K562 (cell line): ENCODE results near the gene CAPN10. TPM values are rescaled to one million over a fixed set of nuclear protein-coding genes. Genes with fewer than 3 reads are reported as not detected.
A peak's percentile ranks its signal among the peaks of the same experiment; 100 is the strongest.

Experiments used
- ATAC-seq: fragments of 200-7000 bp; cut with Tn5 transposase; 3 replicates; pipeline ENCODE4 v1.9.1; 2020; ENCODE audit warnings: moderate library complexity
- BruUV-seq: library from RNA; stranded (reverse); fragments of 400-500 nt; replicated peaks from 2 replicates; lab custom pipeline; 2021; lab: Mats Ljungman, UMichigan
- CTCF ChIA-PET: fragments of 300-600 bp; formaldehyde crosslinking; extraction: SDS; loops from one replicate; lab custom pipeline; 2021; ENCODE audit warnings: low intra/inter-chr PET ratio; lab: Yijun Ruan, JAX
- POLR2A ChIA-PET: fragments of 300-600, 350-650 bp; sonication (Branson Sonifier 250); formaldehyde crosslinking; extraction: SDS; loops from one replicate; lab custom pipeline; 2021; ENCODE audit warnings: antibody characterized with exemption, inconsistent platforms; lab: Yijun Ruan, JAX
- DNase-seq, 4 experiments: peaks; one replicate each; pipeline versions ENCODE4 v3.0.0 to v3.0.0-alpha.2; 2011 to 2018; ENCODE audit warnings: low spot score in 3 of 4, mixed read lengths in 3 of 4; ENCODE audit errors: extremely low read depth in 1 of 4
- FAIRE-seq: peaks from 2 replicates; lab custom pipeline; 2011; peaks lifted over from hg19 to GRCh38; lab: Jason Lieb, UNC
- H2AFZ ChIP-seq: 2 replicates; pipeline ENCODE4 v1.6.0; 2011; ENCODE audit warnings: low read depth, low read length, control low read depth, inconsistent platforms
- H3K27ac ChIP-seq: fragments of 200-600 bp; 3 replicates; pipeline ENCODE4 v1.8.0; 2011; ENCODE audit warnings: low read depth, mild to moderate bottlenecking, control low read depth, inconsistent platforms, low read length, moderate library complexity, mixed read lengths; ENCODE audit errors: extremely low read depth
- H3K27me3 ChIP-seq, 2 experiments: fragments of 300-600 bp in 1 of 2; 2 replicates in 1 of 2; 3 replicates in 1 of 2; pipeline versions ENCODE4 v1.6.0 to v1.8.0; 2011; ENCODE audit warnings: inconsistent platforms in 2 of 2, low read length in 2 of 2, mild to moderate bottlenecking in 1 of 2, mixed read lengths in 1 of 2, moderate library complexity in 1 of 2; ENCODE audit not compliant: control insufficient read depth in 2 of 2, insufficient read depth in 2 of 2
- H3K36me3 ChIP-seq: fragments of 300-600 bp; 3 replicates; pipeline ENCODE4 v1.8.0; 2011; ENCODE audit warnings: mild to moderate bottlenecking, low read length, inconsistent platforms; ENCODE audit not compliant: control insufficient read depth, insufficient read depth
- H3K4me1 ChIP-seq, 2 experiments: fragments of 200-600 bp in 1 of 2; replicated peaks in 1 of 2; 2 replicates in 1 of 2; 3 replicates in 1 of 2; pipeline versions ENCODE4 v1.5.1 to v1.8.0; 2011; ENCODE audit warnings: inconsistent platforms in 2 of 2, low read length in 2 of 2, mild to moderate bottlenecking in 1 of 2, mixed read lengths in 1 of 2, moderate library complexity in 1 of 2; ENCODE audit not compliant: control insufficient read depth in 2 of 2, insufficient read depth in 2 of 2
- H3K4me2 ChIP-seq: 2 replicates; pipeline ENCODE4 v1.6.1; 2011; ENCODE audit warnings: low read length, control low read depth, inconsistent platforms, mixed read lengths; ENCODE audit not compliant: insufficient read depth
- H3K4me3 ChIP-seq: fragments of 200-600 bp; sonication (generic), shearing (Covaris generic); 2 replicates; pipeline ENCODE4 v1.5.1; 2016; ENCODE audit warnings: control low read depth, inconsistent platforms
- H3K79me2 ChIP-seq: fragments of 200-600 bp; 3 replicates; pipeline ENCODE4 v1.8.0; 2011; ENCODE audit warnings: low read length, inconsistent platforms; ENCODE audit not compliant: control insufficient read depth, insufficient read depth
- H3K9ac ChIP-seq, 2 experiments: 2 replicates each; pipeline versions ENCODE4 v1.6.0 to v1.6.1; 2011; ENCODE audit warnings: low read depth in 2 of 2, low read length in 2 of 2, control low read depth in 1 of 2, inconsistent platforms in 1 of 2, mild to moderate bottlenecking in 1 of 2, mixed read lengths in 1 of 2; ENCODE audit not compliant: insufficient read depth in 1 of 2
- H3K9me1 ChIP-seq: one replicate; pipeline ENCODE4 v1.6.0; 2011; ENCODE audit warnings: inconsistent platforms, mild to moderate bottlenecking, low read length, moderate library complexity; ENCODE audit not compliant: control insufficient read depth, insufficient read depth
- H3K9me3 ChIP-seq: replicated peaks from 2 replicates; pipeline ENCODE4 v1.5.1; 2011; ENCODE audit warnings: low read depth, low read length, inconsistent platforms; ENCODE audit not compliant: control insufficient read depth, insufficient read depth
- H4K20me1 ChIP-seq: replicated peaks from 2 replicates; pipeline ENCODE4 v1.6.1; 2011; ENCODE audit warnings: low read length, inconsistent platforms, mixed read lengths; ENCODE audit not compliant: control insufficient read depth, insufficient read depth
- CBFA2T3 ChIP-seq: fragments of 450-650 bp; IDR thresholded peaks from 2 replicates; pipeline ENCODE4 v1.6.1; 2017
- GTF2E2 ChIP-seq: fragments of 200-800 bp; sonication (Bioruptor generic); IDR thresholded peaks from 2 replicates; pipeline ENCODE4 v1.6.1; 2016; ENCODE audit warnings: missing genetic modification characterization, missing compliant biosample characterization
- PHF20 ChIP-seq: fragments of 450-650 bp; IDR thresholded peaks from 2 replicates; pipeline ENCODE4 v1.6.1; 2018; ENCODE audit not compliant: partially characterized antibody
- POLR2B ChIP-seq: fragments of 450-650 bp; IDR thresholded peaks from 2 replicates; pipeline ENCODE4 v1.6.1; 2018; ENCODE audit warnings: low read depth; ENCODE audit not compliant: partially characterized antibody
- ZNF518B ChIP-seq: fragments of 250-450 bp; sonication (Bioruptor Pico); IDR thresholded peaks from 2 replicates; pipeline ENCODE4 v1.5.0; 2021; ENCODE audit warnings: mild to moderate bottlenecking, moderate library complexity
- WGBS: fragments of 100-300 bp; shearing (Covaris generic); methylation state at CpG from one replicate; pipeline ENCODE4 v1.1.6; 2016; ENCODE audit warnings: low coverage, mixed read lengths; ENCODE audit not compliant: insufficient coverage; ENCODE audit errors: missing lambda C conversion rate; 5-methylcytosine and 5-hydroxymethylcytosine counted together
- in situ Hi-C: fragments of 300-500 bp; cut with MboI; formaldehyde crosslinking; loops from 4 replicates; pipeline ENCODE4 v1.15.0; 2018; ENCODE audit warnings: inconsistent platforms, mixed read lengths
- intact Hi-C: fragments of 100-400 bp; cut with micrococcal nuclease; formaldehyde crosslinking; loops from 2 replicates; pipeline ENCODE4 v1.14.2; 2022
- polyA plus RNA-seq, 8 experiments: library from polyadenylated mRNA; depleted of rRNA in 4 of 8; stranded (reverse) in 5 of 8; unstranded in 3 of 8; fragments of >200 nt; fragmentation: Nextera tagmentation in 2 of 8; fragmentation: Illumina TruSeq in 1 of 8; extraction: Ambion mirVana in 2 of 8; extraction: Trizol in 1 of 8; gene quantifications; 2 replicates each; pipeline versions ENCODE4 v1.2.1 to v1.2.3, GENCODE V29; 2011 to 2014; ENCODE audit warnings: inconsistent platforms in 1 of 8, missing spikeins in 1 of 8
- total RNA-seq, 7 experiments: library from RNA; depleted of rRNA in 6 of 7; stranded (reverse); fragments of >200 nt in 6 of 7; fragmentation: Illumina TruSeq in 2 of 7; extraction: Trizol in 2 of 7; gene quantifications; 2 replicates each; pipeline versions ENCODE4 v1.2.1 to v1.2.3, GENCODE V29; 2011 to 2021; ENCODE audit warnings: low replicate concordance in 1 of 7

Gene CAPN10
- total and polyA plus RNA-seq, 9 of the 15 experiments (the other 6 are each of a cell fraction or from before 2014, with no cell fraction given), result 0.08 to 26.1 (median 8.4) TPM

DNA sequence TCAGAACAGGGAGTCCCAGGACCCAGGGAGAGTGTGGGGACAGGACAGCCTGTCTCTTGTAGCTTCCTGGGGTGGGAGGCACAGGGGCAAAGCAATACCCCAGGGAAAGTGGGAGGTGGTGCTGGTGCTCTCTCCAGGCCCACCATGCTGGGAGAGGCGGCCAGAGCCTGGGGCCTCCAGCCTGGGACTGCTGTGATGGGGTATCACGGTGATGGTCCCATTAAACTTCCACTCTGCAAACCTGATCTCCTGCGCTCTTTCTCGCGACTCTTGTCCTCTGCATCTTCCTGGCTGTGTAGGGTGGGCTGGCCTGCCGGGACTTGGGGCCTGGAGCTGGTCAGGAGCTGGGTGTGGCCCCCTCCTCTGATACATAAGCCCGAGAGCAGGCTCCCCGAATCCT is 8.0 kb upstream of the CAPN10 start:
- intact Hi-C loops, result no loop called here
- BruUV-seq, result no TSS peak

More for the DNA sequence above, 8.0 kb upstream of the CAPN10 start:
- Histone ChIP-seq H3K27ac (no peak overlapping the region), H4K20me1 (no peaks in the 10 kb centered on the region; the same call in 1 of the 2 replicates), H3K27me3 (no peaks in the 10 kb centered on the region), H3K9ac (peak overlapping the region in 1 of 2 experiments; percentile 58; a peak in 1 of 4 replicates), H3K79me2 (peaks cover 24% of the 10 kb centered on the region), H3K4me1 (peaks cover 31 to 32% of the 10 kb centered on the region in 2 experiments), H3K4me2 (no peak overlapping the region), H3K36me3 (peaks cover 37% of the 10 kb centered on the region; the same call in 2 of the 3 replicates), H3K9me3 (no peaks in the 10 kb centered on the region), H3K4me3 (no peak overlapping the region), H2AFZ (no peak overlapping the region), H3K9me1 (peaks cover 8% of the 10 kb centered on the region)
- WGBS, result 77% methylated on average over 5 of the region's 8 CpGs
- ATAC-seq (no peak), DNase-seq (no peak), FAIRE-seq (no peak)
- in situ Hi-C loops, result no loop called here
- POLR2A ChIA-PET, result interaction anchor here (1.1 kb wide), 1 partner anchor 13 kb away, joined by 3 read pairs; no protein-coding TSS in a partner anchor
- CTCF ChIA-PET, result no interaction called here
- TF ChIP-seq CBFA2T3 (no peak), GTF2E2 (tag) (no peak), PHF20 (no peak), ZNF518B (no peak), POLR2B (no peak)
